Gastrocnemius medialis (tissue), 4 donors: ENCODE measurements around the gene NEMP2.

ENCODE experiments used
- CTCF ChIP-seq, 5 experiments: fragments of 450-650 bp in 3 of 5; fragments of 200-600 bp in 2 of 5; sonication (generic) in 2 of 5; IDR thresholded peaks in 4 of 5; conservative IDR thresholded peaks in 1 of 5; 1 replicate in 4 of 5; 2 replicates in 1 of 5; pipeline ENCODE4 v1.5.1; 2016 to 2019; ENCODE audit warnings: antibody characterized with exemption in 5 of 5, mild to moderate bottlenecking in 3 of 5, moderate library complexity in 3 of 5
- POLR2A ChIP-seq, 2 donors: fragments of 450-650 bp; IDR thresholded peaks; one replicate each; pipeline ENCODE4 v1.6.1; 2017; ENCODE audit warnings: antibody characterized with exemption in 2 of 2, mild to moderate bottlenecking in 2 of 2, moderate library complexity in 2 of 2

DNA sequence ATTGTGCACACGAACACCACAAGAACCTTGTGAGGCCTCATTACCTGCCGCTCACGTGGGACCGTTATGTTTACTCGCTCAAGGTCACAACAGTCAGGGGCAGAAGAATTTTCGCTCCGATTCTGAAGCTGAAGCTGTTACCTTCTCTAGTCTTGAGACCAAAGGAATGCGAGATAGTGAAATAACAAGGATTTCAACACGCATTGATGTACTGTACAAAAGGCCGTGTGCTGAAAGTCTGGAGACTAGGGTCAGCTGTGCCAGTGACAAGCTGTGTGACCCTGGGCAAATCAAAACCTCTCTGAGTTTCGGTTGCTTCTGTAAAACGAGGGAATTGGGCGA is 583 bp downstream of the NEMP2 start:
- no peak for TF ChIP-seq CTCF (IDR thresholded peaks at IDR 0.05 in 4 of 5, conservative IDR thresholded peaks at IDR 0.05 in 1 of 5)
- TF ChIP-seq POLR2A (IDR thresholded peaks at IDR 0.05), result no peak
